ENCODE measurements around the gene UNKL.
"Not testable (repeated sequence)": the region's sequence is repeated elsewhere in the genome, so short reads cannot be mapped to it uniquely, and the experiment has no call there.

Gene UNKL

GRCh38 chr16:1444730-1445517, 30.4 kb upstream of the UNKL start:
- Histone ChIP-seq H3K4me3 (ENCODE audit: low read length) (no peak overlapping the region), H3K9ac (ENCODE audit: low read depth, low read length) (no peak overlapping the region), H3K36me3 (ENCODE audit: insufficient read depth, low read length) (peaks cover 16% of the 10 kb centered on the region), H3K9me3 (ENCODE audit: insufficient read depth, low read depth, low read length) (no peaks in the 10 kb centered on the region), H3K27ac (ENCODE audit: low read depth, low read length) (no peak overlapping the region), H3K4me1 (ENCODE audit: insufficient read depth, low read length) (no peaks in the 10 kb centered on the region), H3K27me3 (ENCODE audit: insufficient read depth, low read length) (no peaks in the 10 kb centered on the region)
- 94% methylated on average over 48 of the region's 48 CpGs for WGBS

GRCh38 chr16:1443980-1444729, 29.7 kb upstream of the UNKL start, which contains the start of gene CCDC154:
Gene CCDC154 (minus strand): TSS chr16:1444556. CDS start chr16:1444322, 234 bp downstream.
- Histone ChIP-seq H3K4me3 (ENCODE audit: low read length) (no peak within 1 kb of the TSS), H3K9ac (ENCODE audit: low read depth, low read length) (no peak within 1 kb of the TSS; the same call in 1 of the 2 replicates), H3K9me3 (ENCODE audit: insufficient read depth, low read depth, low read length) (no peaks in the 10 kb centered on the region), H3K36me3 (ENCODE audit: insufficient read depth, low read length) (peaks cover 16% of the 10 kb centered on the region), H3K4me1 (ENCODE audit: insufficient read depth, low read length) (no peaks in the 10 kb centered on the region), H3K27me3 (ENCODE audit: insufficient read depth, low read length) (no peaks in the 10 kb centered on the region), H3K27ac (ENCODE audit: low read depth, low read length) (no peak within 1 kb of the TSS)
- 92% methylated on average over 27 of the region's 27 CpGs for WGBS

- 89% methylated on average over 38 of the region's 38 CpGs for WGBS
- no peaks in the 10 kb centered on the region for H3K4me1 ChIP-seq (ENCODE audit: insufficient read depth, low read length)
- H3K27ac ChIP-seq (ENCODE audit: low read depth, low read length): no peak overlapping the region
- no peaks in the 10 kb centered on the region for H3K9me3 ChIP-seq (ENCODE audit: insufficient read depth, low read depth, low read length)
- H3K27me3 ChIP-seq (ENCODE audit: insufficient read depth, low read length): no peaks in the 10 kb centered on the region
- H3K36me3 ChIP-seq (ENCODE audit: insufficient read depth, low read length): peaks cover 15% of the 10 kb centered on the region
- no peak overlapping the region; the same call in 1 of the 2 replicates for H3K9ac ChIP-seq (ENCODE audit: low read depth, low read length)
- H3K4me3 ChIP-seq (ENCODE audit: low read length): no peak overlapping the region
Observed at GRCh38 chr16:1443403-1443973, 29.0 kb upstream of the UNKL start.

DNA sequence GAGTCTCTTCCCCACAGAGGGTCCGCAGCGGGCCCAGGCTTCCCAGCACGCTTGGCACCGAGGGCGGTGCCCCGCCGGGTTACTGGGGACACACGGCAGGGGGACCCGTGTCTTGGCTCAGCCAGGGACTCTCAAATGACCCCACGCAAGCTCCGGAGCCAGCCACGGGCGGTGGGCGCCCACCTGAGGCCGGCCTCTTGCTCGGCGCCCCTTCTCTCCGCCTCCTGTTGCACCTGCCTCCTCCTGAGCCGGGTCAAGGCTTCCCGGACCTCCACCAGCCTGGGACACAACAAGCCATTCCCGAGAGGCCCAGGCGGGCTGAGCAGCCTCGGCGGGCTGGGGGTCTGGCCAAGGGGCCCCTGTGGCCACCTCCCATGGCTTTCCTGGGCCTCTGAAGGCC, 28.2 kb upstream of the UNKL start:
- WGBS: 90% methylated on average over 24 of the region's 24 CpGs
- Histone ChIP-seq H3K9me3 (ENCODE audit: insufficient read depth, low read depth, low read length) (no peaks in the 10 kb centered on the region), H3K27me3 (ENCODE audit: insufficient read depth, low read length) (no peaks in the 10 kb centered on the region), H3K36me3 (ENCODE audit: insufficient read depth, low read length) (peaks cover 7% of the 10 kb centered on the region), H3K4me3 (ENCODE audit: low read length) (no peak overlapping the region), H3K4me1 (ENCODE audit: insufficient read depth, low read length) (no peaks in the 10 kb centered on the region), H3K9ac (ENCODE audit: low read depth, low read length) (no peak overlapping the region), H3K27ac (ENCODE audit: low read depth, low read length) (no peak overlapping the region)

- Histone ChIP-seq H3K4me3 (ENCODE audit: low read length) (no peak overlapping the region), H3K27me3 (ENCODE audit: insufficient read depth, low read length) (no peaks in the 10 kb centered on the region), H3K36me3 (ENCODE audit: insufficient read depth, low read length) (peaks cover 5% of the 10 kb centered on the region), H3K9ac (ENCODE audit: low read depth, low read length) (no peak overlapping the region), H3K27ac (ENCODE audit: low read depth, low read length) (no peak overlapping the region), H3K4me1 (ENCODE audit: insufficient read depth, low read length) (no peaks in the 10 kb centered on the region), H3K9me3 (ENCODE audit: insufficient read depth, low read depth, low read length) (no peaks in the 10 kb centered on the region)
- 86% methylated on average over 22 of the region's 22 CpGs for WGBS
Observed at GRCh38 chr16:1441391-1441829, 26.9 kb upstream of the UNKL start.

DNA sequence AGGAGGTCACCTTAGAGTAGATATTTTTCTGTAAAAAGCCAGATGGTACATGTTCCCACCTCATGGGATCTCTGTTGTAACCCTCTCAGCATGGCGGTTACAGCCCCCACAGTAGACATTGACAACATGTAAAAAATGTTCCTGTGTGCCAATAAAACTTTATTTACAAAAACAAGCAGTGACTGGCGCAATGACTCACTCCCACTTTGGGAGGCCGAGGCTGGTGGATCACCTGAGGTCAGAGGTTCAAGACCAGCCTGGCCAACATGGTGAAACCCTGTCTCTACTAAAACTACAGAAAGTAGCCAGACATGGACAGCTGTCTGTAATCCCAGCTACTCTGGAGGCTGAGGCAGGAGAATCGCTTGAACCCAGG, 25.2 kb upstream of the UNKL start:
- H3K36me3 ChIP-seq (ENCODE audit: insufficient read depth, low read length); H3K9ac ChIP-seq (ENCODE audit: low read depth, low read length); H3K4me1 ChIP-seq (ENCODE audit: insufficient read depth, low read length); H3K27ac ChIP-seq (ENCODE audit: low read depth, low read length); H3K9me3 ChIP-seq (ENCODE audit: insufficient read depth, low read depth, low read length); H3K4me3 ChIP-seq (ENCODE audit: low read length); H3K27me3 ChIP-seq (ENCODE audit: insufficient read depth, low read length): not testable (repeated sequence)
- WGBS: 95% methylated on average over 4 of the region's 4 CpGs

GRCh38 chr16:1439058-1439698, 24.7 kb upstream of the UNKL start:
- no peaks in the 10 kb centered on the region for H3K4me1 ChIP-seq (ENCODE audit: insufficient read depth, low read length)
- WGBS: 92% methylated on average over 27 of the region's 27 CpGs
- no peaks in the 10 kb centered on the region for H3K27me3 ChIP-seq (ENCODE audit: insufficient read depth, low read length)
- no peak overlapping the region for H3K9ac ChIP-seq (ENCODE audit: low read depth, low read length)
- H3K9me3 ChIP-seq (ENCODE audit: insufficient read depth, low read depth, low read length): no peaks in the 10 kb centered on the region
- H3K36me3 ChIP-seq (ENCODE audit: insufficient read depth, low read length): no peaks in the 10 kb centered on the region
- no peak overlapping the region for H3K27ac ChIP-seq (ENCODE audit: low read depth, low read length)
- H3K4me3 ChIP-seq (ENCODE audit: low read length): no peak overlapping the region

DNA sequence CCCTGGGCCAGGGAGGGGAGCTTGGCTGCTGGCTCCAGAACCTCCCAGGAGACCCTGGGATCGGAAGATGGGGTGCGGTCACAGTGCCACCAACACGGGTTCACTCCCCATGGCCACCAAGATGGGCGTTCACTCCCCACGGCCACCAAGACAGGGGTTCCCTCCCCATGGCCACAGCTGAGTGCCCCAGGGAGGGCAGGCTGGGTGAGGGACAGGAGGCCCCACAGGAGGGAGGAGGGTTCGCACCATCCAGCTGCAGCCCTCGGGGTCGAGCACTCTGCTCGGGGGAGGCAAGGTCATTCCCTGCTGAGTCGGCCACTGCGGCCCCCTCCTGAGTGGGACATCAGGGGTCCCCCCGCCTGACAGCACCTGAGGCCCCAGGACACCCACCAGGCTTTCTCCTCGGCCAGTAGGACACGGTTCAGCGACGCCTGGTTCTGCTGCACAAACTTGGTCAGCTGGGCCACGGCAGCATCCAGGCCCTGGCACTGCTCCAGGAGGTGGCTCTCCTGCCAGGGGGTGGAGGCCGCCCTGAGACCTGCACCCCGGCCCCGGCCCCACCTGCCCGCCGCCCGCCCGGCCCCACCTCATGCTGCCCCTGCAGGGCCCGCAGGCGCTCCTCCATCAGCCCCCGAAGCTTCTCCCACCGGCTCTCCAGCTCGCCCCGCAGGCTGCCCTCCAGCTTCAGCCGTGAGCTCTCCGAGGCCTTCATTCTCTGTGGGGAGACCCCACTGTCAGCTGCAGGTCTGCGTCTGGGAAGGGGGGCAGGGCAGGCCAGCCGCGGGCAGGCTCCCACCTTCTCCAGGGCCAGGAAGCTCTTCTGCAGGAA, 23.9 kb upstream of the UNKL start:
- H3K27ac ChIP-seq (ENCODE audit: low read depth, low read length): no peak overlapping the region
- H3K4me3 ChIP-seq (ENCODE audit: low read length): no peak overlapping the region
- H3K36me3 ChIP-seq (ENCODE audit: insufficient read depth, low read length): no peaks in the 10 kb centered on the region
- no peaks in the 10 kb centered on the region for H3K4me1 ChIP-seq (ENCODE audit: insufficient read depth, low read length)
- no peaks in the 10 kb centered on the region for H3K9me3 ChIP-seq (ENCODE audit: insufficient read depth, low read depth, low read length)
- H3K9ac ChIP-seq (ENCODE audit: low read depth, low read length): no peak overlapping the region
- no peaks in the 10 kb centered on the region for H3K27me3 ChIP-seq (ENCODE audit: insufficient read depth, low read length)
- WGBS: 94% methylated on average over 35 of the region's 35 CpGs

DNA sequence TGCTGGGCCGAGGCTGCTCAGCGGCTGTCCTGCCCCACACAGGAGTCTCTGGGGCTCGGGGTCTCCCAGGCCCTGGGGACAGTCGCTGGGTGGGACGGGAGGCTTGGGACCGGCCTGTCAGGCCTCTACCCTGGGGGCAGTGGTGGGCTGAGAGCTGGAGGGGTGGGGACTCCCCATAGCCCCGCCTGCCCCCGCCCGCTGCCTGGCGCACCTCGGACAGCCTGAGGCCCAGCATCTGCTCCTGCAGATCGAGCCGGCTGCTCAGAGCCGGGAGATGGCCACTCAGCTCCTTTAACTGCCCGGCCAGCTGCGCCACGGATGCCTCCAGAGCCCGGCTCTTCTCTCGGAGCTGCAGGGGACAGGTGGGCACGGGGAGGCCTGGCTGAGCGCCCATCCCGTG, 23.1 kb upstream of the UNKL start:
- Histone ChIP-seq H3K9me3 (ENCODE audit: insufficient read depth, low read depth, low read length) (no peaks in the 10 kb centered on the region), H3K9ac (ENCODE audit: low read depth, low read length) (no peak overlapping the region), H3K4me3 (ENCODE audit: low read length) (no peak overlapping the region), H3K27me3 (ENCODE audit: insufficient read depth, low read length) (no peaks in the 10 kb centered on the region), H3K36me3 (ENCODE audit: insufficient read depth, low read length) (no peaks in the 10 kb centered on the region), H3K4me1 (ENCODE audit: insufficient read depth, low read length) (no peaks in the 10 kb centered on the region), H3K27ac (ENCODE audit: low read depth, low read length) (no peak overlapping the region)
- 92% methylated on average over 22 of the region's 22 CpGs for WGBS

DNA sequence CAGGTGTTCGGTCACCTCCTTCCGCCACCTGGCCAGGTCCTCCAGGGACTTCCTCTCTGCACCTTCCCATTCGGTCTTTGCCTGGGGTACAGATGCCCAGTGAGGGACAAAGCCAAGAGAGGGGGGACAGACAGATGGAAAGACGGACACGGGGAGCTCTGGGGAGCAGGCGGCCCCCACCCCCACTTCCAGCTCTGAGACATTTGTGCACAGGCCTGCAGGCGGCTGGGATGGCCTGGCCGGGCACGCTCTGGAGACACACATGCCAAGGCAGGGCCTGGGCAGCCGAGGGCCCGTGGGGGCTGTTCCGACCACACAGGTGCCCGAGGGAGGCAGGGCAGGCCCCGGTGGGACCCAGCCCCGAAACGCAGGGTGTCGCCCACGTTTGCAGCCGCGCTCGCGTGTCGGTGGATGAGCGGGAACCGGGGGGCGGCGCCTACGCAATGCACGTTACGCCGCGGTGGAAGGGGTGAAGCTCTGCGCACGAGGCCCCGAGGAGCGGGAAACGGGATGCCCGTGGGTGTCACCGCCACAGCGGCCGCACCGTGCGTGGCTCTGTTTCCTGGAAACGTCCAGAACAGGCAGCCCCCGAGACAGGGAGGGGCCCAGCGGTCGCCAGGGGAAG, 22.3 kb upstream of the UNKL start:
- Histone ChIP-seq H3K27ac (ENCODE audit: low read depth, low read length) (no peak overlapping the region), H3K27me3 (ENCODE audit: insufficient read depth, low read length) (no peaks in the 10 kb centered on the region), H3K4me3 (ENCODE audit: low read length) (no peak overlapping the region), H3K4me1 (ENCODE audit: insufficient read depth, low read length) (no peaks in the 10 kb centered on the region), H3K9ac (ENCODE audit: low read depth, low read length) (no peak overlapping the region), H3K9me3 (ENCODE audit: insufficient read depth, low read depth, low read length) (no peaks in the 10 kb centered on the region), H3K36me3 (ENCODE audit: insufficient read depth, low read length) (no peaks in the 10 kb centered on the region)
- 91% methylated on average over 47 of the region's 47 CpGs for WGBS

All from HUES64 (cell line).